Measurements from ENCODE around the gene C1QTNF2.

- no peak for TF ChIP-seq REST (IDR thresholded peaks at IDR 0.05; ENCODE audit: low read depth)
- TF ChIP-seq NFIC (IDR thresholded peaks at IDR 0.05) = peak; percentile 39; the same call in 1 of the 2 replicates
- TF ChIP-seq FOXM1 (IDR thresholded peaks at IDR 0.05; ENCODE audit: borderline replicate concordance, low read depth) = no peak
- TF ChIP-seq MAX (IDR thresholded peaks at IDR 0.05) = peak; percentile 70
- no peak for TF ChIP-seq CREB1 (IDR thresholded peaks at IDR 0.05; ENCODE audit: low read depth)
- TF ChIP-seq EP300 (IDR thresholded peaks at IDR 0.05; ENCODE audit: borderline replicate concordance) = no peak
- TF ChIP-seq YY1 (IDR thresholded peaks at IDR 0.05; ENCODE audit: low read depth) = peak; percentile 12; the same call in 1 of the 2 replicates
- 0 out of 2 replicates have a peak, but pooled peaks have one; percentile 11 for TF ChIP-seq RAD21 (IDR thresholded peaks at IDR 0.05; ENCODE audit: low read depth)
- peak; percentile 65 for TF ChIP-seq TAF1 (IDR thresholded peaks at IDR 0.05; ENCODE audit: low read depth)
- no peak for TF ChIP-seq CEBPB (IDR thresholded peaks at IDR 0.05)
- TF ChIP-seq TEAD4 (IDR thresholded peaks at IDR 0.05) = peak; percentile 15; the same call in 1 of the 2 replicates
- no peak for TF ChIP-seq USF1 (IDR thresholded peaks at IDR 0.05)
- TF ChIP-seq ZBTB7A (IDR thresholded peaks at IDR 0.05; ENCODE audit: low read depth) = peak; percentile 15
Measured at GRCh38 chr5:160312134-160312959, 58.1 kb downstream of the C1QTNF2 start, which contains the start of gene CCNJL.
